K562 (cell line): ENCODE measurements around the gene TRERF1. TPM values are rescaled to one million over a fixed set of nuclear protein-coding genes. Genes with fewer than 3 reads are reported as not detected.

Experiments
- ATAC-seq: fragments of 200-7000 bp; cut with Tn5 transposase; 3 replicates; pipeline ENCODE4 v1.9.1; 2020; ENCODE audit warnings: moderate library complexity
- BruUV-seq: library from RNA; stranded (reverse); fragments of 400-500 nt; replicated peaks from 2 replicates; lab custom pipeline; 2021; lab: Mats Ljungman, UMichigan
- CTCF ChIA-PET: fragments of 300-600 bp; formaldehyde crosslinking; extraction: SDS; loops from one replicate; lab custom pipeline; 2021; ENCODE audit warnings: low intra/inter-chr PET ratio; lab: Yijun Ruan, JAX
- POLR2A ChIA-PET: fragments of 300-600, 350-650 bp; sonication (Branson Sonifier 250); formaldehyde crosslinking; extraction: SDS; loops from one replicate; lab custom pipeline; 2021; ENCODE audit warnings: antibody characterized with exemption, inconsistent platforms; lab: Yijun Ruan, JAX
- DNase-seq, 4 experiments: peaks; one replicate each; pipeline versions ENCODE4 v3.0.0 to v3.0.0-alpha.2; 2011 to 2018; ENCODE audit warnings: low spot score in 3 of 4, mixed read lengths in 3 of 4; ENCODE audit errors: extremely low read depth in 1 of 4
- FAIRE-seq: peaks from 2 replicates; lab custom pipeline; 2011; peaks lifted over from hg19 to GRCh38; lab: Jason Lieb, UNC
- H2AFZ ChIP-seq: 2 replicates; pipeline ENCODE4 v1.6.0; 2011; ENCODE audit warnings: low read depth, low read length, control low read depth, inconsistent platforms
- H3K27ac ChIP-seq: fragments of 200-600 bp; 3 replicates; pipeline ENCODE4 v1.8.0; 2011; ENCODE audit warnings: low read depth, mild to moderate bottlenecking, control low read depth, inconsistent platforms, low read length, moderate library complexity, mixed read lengths; ENCODE audit errors: extremely low read depth
- H3K27me3 ChIP-seq, 2 experiments: fragments of 300-600 bp in 1 of 2; 2 replicates in 1 of 2; 3 replicates in 1 of 2; pipeline versions ENCODE4 v1.6.0 to v1.8.0; 2011; ENCODE audit warnings: inconsistent platforms in 2 of 2, low read length in 2 of 2, mild to moderate bottlenecking in 1 of 2, mixed read lengths in 1 of 2, moderate library complexity in 1 of 2; ENCODE audit not compliant: control insufficient read depth in 2 of 2, insufficient read depth in 2 of 2
- H3K36me3 ChIP-seq: fragments of 300-600 bp; 3 replicates; pipeline ENCODE4 v1.8.0; 2011; ENCODE audit warnings: mild to moderate bottlenecking, low read length, inconsistent platforms; ENCODE audit not compliant: control insufficient read depth, insufficient read depth
- H3K4me1 ChIP-seq, 2 experiments: fragments of 200-600 bp in 1 of 2; replicated peaks in 1 of 2; 2 replicates in 1 of 2; 3 replicates in 1 of 2; pipeline versions ENCODE4 v1.5.1 to v1.8.0; 2011; ENCODE audit warnings: inconsistent platforms in 2 of 2, low read length in 2 of 2, mild to moderate bottlenecking in 1 of 2, mixed read lengths in 1 of 2, moderate library complexity in 1 of 2; ENCODE audit not compliant: control insufficient read depth in 2 of 2, insufficient read depth in 2 of 2
- H3K4me2 ChIP-seq: 2 replicates; pipeline ENCODE4 v1.6.1; 2011; ENCODE audit warnings: low read length, control low read depth, inconsistent platforms, mixed read lengths; ENCODE audit not compliant: insufficient read depth
- H3K4me3 ChIP-seq: fragments of 200-600 bp; sonication (generic), shearing (Covaris generic); 2 replicates; pipeline ENCODE4 v1.5.1; 2016; ENCODE audit warnings: control low read depth, inconsistent platforms
- H3K79me2 ChIP-seq: fragments of 200-600 bp; 3 replicates; pipeline ENCODE4 v1.8.0; 2011; ENCODE audit warnings: low read length, inconsistent platforms; ENCODE audit not compliant: control insufficient read depth, insufficient read depth
- H3K9ac ChIP-seq, 2 experiments: 2 replicates each; pipeline versions ENCODE4 v1.6.0 to v1.6.1; 2011; ENCODE audit warnings: low read depth in 2 of 2, low read length in 2 of 2, control low read depth in 1 of 2, inconsistent platforms in 1 of 2, mild to moderate bottlenecking in 1 of 2, mixed read lengths in 1 of 2; ENCODE audit not compliant: insufficient read depth in 1 of 2
- H3K9me1 ChIP-seq: one replicate; pipeline ENCODE4 v1.6.0; 2011; ENCODE audit warnings: inconsistent platforms, mild to moderate bottlenecking, low read length, moderate library complexity; ENCODE audit not compliant: control insufficient read depth, insufficient read depth
- H3K9me3 ChIP-seq: replicated peaks from 2 replicates; pipeline ENCODE4 v1.5.1; 2011; ENCODE audit warnings: low read depth, low read length, inconsistent platforms; ENCODE audit not compliant: control insufficient read depth, insufficient read depth
- H4K20me1 ChIP-seq: replicated peaks from 2 replicates; pipeline ENCODE4 v1.6.1; 2011; ENCODE audit warnings: low read length, inconsistent platforms, mixed read lengths; ENCODE audit not compliant: control insufficient read depth, insufficient read depth
- BCOR ChIP-seq: fragments of 450-650 bp; IDR thresholded peaks from 2 replicates; pipeline ENCODE4 v1.6.1; 2016
- CREB1 ChIP-seq, 2 experiments: sonication (generic) in 1 of 2; formaldehyde crosslinking in 1 of 2; IDR thresholded peaks; 2 replicates each; pipeline versions ENCODE4 v1.6.1 to v1.8.0; 2012 to 2022; ENCODE audit warnings: inconsistent platforms in 1 of 2, mild to moderate bottlenecking in 1 of 2, missing genetic modification reagents in 1 of 2, moderate library complexity in 1 of 2
- CUX1 ChIP-seq: fragments of 200-800 bp; sonication (Bioruptor generic); IDR thresholded peaks from 2 replicates; pipeline ENCODE4 v1.6.1; 2016; ENCODE audit warnings: missing genetic modification characterization, missing compliant biosample characterization
- EGR1 ChIP-seq: fragments of 450-650 bp; conservative IDR thresholded peaks from 2 replicates; pipeline ENCODE4 v1.6.1; 2017; ENCODE audit warnings: mild to moderate bottlenecking
- ESRRB ChIP-seq: fragments of 250-450 bp; sonication (Bioruptor Pico); IDR thresholded peaks from 2 replicates; pipeline ENCODE4 v1.5.0; 2020; ENCODE audit warnings: mild to moderate bottlenecking, moderate library complexity, borderline replicate concordance
- GTF2E2 ChIP-seq: fragments of 200-800 bp; sonication (Bioruptor generic); IDR thresholded peaks from 2 replicates; pipeline ENCODE4 v1.6.1; 2016; ENCODE audit warnings: missing genetic modification characterization, missing compliant biosample characterization
- MTA1 ChIP-seq: fragments of 450-650 bp; IDR thresholded peaks from 2 replicates; pipeline ENCODE4 v1.6.1; 2017; ENCODE audit warnings: borderline replicate concordance
- SAFB ChIP-seq: fragments of 200-400 bp; formaldehyde crosslinking; IDR thresholded peaks from 2 replicates; pipeline ENCODE4 v1.6.1; 2017; ENCODE audit warnings: low read depth, low read length, borderline replicate concordance
- TARDBP ChIP-seq: fragments of 450-650 bp; IDR thresholded peaks from 2 replicates; pipeline ENCODE4 v1.6.1; 2016
- TBP ChIP-seq: optimal IDR thresholded peaks from 2 replicates; pipeline ENCODE3; 2011; ENCODE audit warnings: low read depth, low read length, improper control_type of control experiment
- ZBTB17 ChIP-seq: fragments of 450-650 bp; formaldehyde crosslinking; IDR thresholded peaks from 2 replicates; pipeline ENCODE4 v1.4.0; 2020; ENCODE audit warnings: mild to moderate bottlenecking
- ZNF121 ChIP-seq: sonication (generic); formaldehyde crosslinking; conservative IDR thresholded peaks from 2 replicates; pipeline ENCODE4 v1.8.0; 2022; ENCODE audit warnings: missing genetic modification reagents
- WGBS: fragments of 100-300 bp; shearing (Covaris generic); methylation state at CpG from one replicate; pipeline ENCODE4 v1.1.6; 2016; ENCODE audit warnings: low coverage, mixed read lengths; ENCODE audit not compliant: insufficient coverage; ENCODE audit errors: missing lambda C conversion rate; 5-methylcytosine and 5-hydroxymethylcytosine counted together
- in situ Hi-C: fragments of 300-500 bp; cut with MboI; formaldehyde crosslinking; loops from 4 replicates; pipeline ENCODE4 v1.15.0; 2018; ENCODE audit warnings: inconsistent platforms, mixed read lengths
- intact Hi-C: fragments of 100-400 bp; cut with micrococcal nuclease; formaldehyde crosslinking; loops from 2 replicates; pipeline ENCODE4 v1.14.2; 2022
- polyA plus RNA-seq, 8 experiments: library from polyadenylated mRNA; depleted of rRNA in 4 of 8; stranded (reverse) in 5 of 8; unstranded in 3 of 8; fragments of >200 nt; fragmentation: Nextera tagmentation in 2 of 8; fragmentation: Illumina TruSeq in 1 of 8; extraction: Ambion mirVana in 2 of 8; extraction: Trizol in 1 of 8; gene quantifications; 2 replicates each; pipeline versions ENCODE4 v1.2.1 to v1.2.3, GENCODE V29; 2011 to 2014; ENCODE audit warnings: inconsistent platforms in 1 of 8, missing spikeins in 1 of 8
- total RNA-seq, 7 experiments: library from RNA; depleted of rRNA in 6 of 7; stranded (reverse); fragments of >200 nt in 6 of 7; fragmentation: Illumina TruSeq in 2 of 7; extraction: Trizol in 2 of 7; gene quantifications; 2 replicates each; pipeline versions ENCODE4 v1.2.1 to v1.2.3, GENCODE V29; 2011 to 2021; ENCODE audit warnings: low replicate concordance in 1 of 7

Gene TRERF1
- total and polyA plus RNA-seq, 9 of the 15 experiments (the other 6 are each of a cell fraction or from before 2014, with no cell fraction given) = 0.04 to 0.20 (median 0.07) TPM; not detected in 3

- peaks cover 9 to 10% of the 10 kb centered on the region in 2 experiments; a peak in 4 of 5 replicates for H3K27me3 ChIP-seq
- no TSS peak for BruUV-seq
These were observed 20.0 kb upstream of the TRERF1 start for GRCh38 chr6:42471714-42472113.

More at GRCh38 chr6:42471714-42472113, 20.0 kb upstream of the TRERF1 start:
- H3K4me2 ChIP-seq = no peak overlapping the region
- no peaks in the 10 kb centered on the region for H4K20me1 ChIP-seq
- peaks cover 4% of the 10 kb centered on the region; the same call in 1 of the 2 replicates for H3K9me3 ChIP-seq
- WGBS = 10% methylated on average over 3 of the region's 3 CpGs
- ChIA-PET CTCF (no interaction called here), POLR2A (interaction anchor here (2.7 kb wide), 1 partner anchor 13 kb away, joined by 9 read pairs; no protein-coding TSS in a partner anchor)
- H3K79me2 ChIP-seq = no peaks in the 10 kb centered on the region
- H3K4me1 ChIP-seq = peaks cover 4 to 6% of the 10 kb centered on the region in 2 experiments; a peak in 3 of 5 replicates
- H3K4me3 ChIP-seq = no peak overlapping the region
- H3K36me3 ChIP-seq = no peaks in the 10 kb centered on the region
- DNase-seq (no peak), FAIRE-seq (no peak), ATAC-seq (no peak)
- TF ChIP-seq CUX1 (CRISPR knock-in tag) (no peak), TARDBP (no peak), ZBTB17 (CRISPR knock-in tag) (no peak), GTF2E2 (tag) (no peak), ESRRB (CRISPR knock-in tag) (no peak), CREB1 (IDR thresholded peaks at IDR 0.05) (no peak), CREB1 (CRISPR knock-in tag; IDR thresholded peaks at IDR 0.05) (no peak), EGR1 (no peak), BCOR (no peak), ZNF121 (CRISPR knock-in tag) (no peak), MTA1 (no peak), TBP (no peak), SAFB (no peak)
- H3K9ac ChIP-seq = no peak overlapping the region
- H2AFZ ChIP-seq = no peak overlapping the region
- in situ Hi-C loops = no loop called here
- intact Hi-C loops = no loop called here
- no peak overlapping the region for H3K27ac ChIP-seq
- no peaks in the 10 kb centered on the region for H3K9me1 ChIP-seq
